ENCODE results near the gene REPS2. TPM values are rescaled to one million over a fixed set of nuclear protein-coding genes. Genes with fewer than 3 reads are reported as not detected.

The REPS2 gene
- total RNA-seq, 2 donors from 2014 or later = 17.6 to 22.7 TPM

GRCh38 chrX:17170973-17171372 is 224.5 kb downstream of the REPS2 start:
- TF ChIP-seq, protein P1, sequence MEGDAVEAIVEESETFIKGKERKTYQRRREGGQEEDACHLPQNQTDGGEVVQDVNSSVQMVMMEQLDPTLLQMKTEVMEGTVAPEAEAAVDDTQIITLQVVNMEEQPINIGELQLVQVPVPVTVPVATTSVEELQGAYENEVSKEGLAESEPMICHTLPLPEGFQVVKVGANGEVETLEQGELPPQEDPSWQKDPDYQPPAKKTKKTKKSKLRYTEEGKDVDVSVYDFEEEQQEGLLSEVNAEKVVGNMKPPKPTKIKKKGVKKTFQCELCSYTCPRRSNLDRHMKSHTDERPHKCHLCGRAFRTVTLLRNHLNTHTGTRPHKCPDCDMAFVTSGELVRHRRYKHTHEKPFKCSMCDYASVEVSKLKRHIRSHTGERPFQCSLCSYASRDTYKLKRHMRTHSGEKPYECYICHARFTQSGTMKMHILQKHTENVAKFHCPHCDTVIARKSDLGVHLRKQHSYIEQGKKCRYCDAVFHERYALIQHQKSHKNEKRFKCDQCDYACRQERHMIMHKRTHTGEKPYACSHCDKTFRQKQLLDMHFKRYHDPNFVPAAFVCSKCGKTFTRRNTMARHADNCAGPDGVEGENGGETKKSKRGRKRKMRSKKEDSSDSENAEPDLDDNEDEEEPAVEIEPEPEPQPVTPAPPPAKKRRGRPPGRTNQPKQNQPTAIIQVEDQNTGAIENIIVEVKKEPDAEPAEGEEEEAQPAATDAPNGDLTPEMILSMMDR (IDR thresholded peaks at IDR 0.05) = no peak
- Histone ChIP-seq H3K4me3 (no peak overlapping the region), H3K9me3 (no peaks in the 10 kb centered on the region), H3K9ac (ENCODE audit: low read depth in 2 of 2, low read length in 2 of 2) (no peak overlapping the region), H3K36me3 (no peaks in the 10 kb centered on the region), H3K27ac (no peak overlapping the region), H3K4me1 (no peaks in the 10 kb centered on the region), H3K27me3 (no peaks in the 10 kb centered on the region)
- DNase-seq = no peak
- intact Hi-C loops (cut with DNase I) = no loop called here

DNA sequence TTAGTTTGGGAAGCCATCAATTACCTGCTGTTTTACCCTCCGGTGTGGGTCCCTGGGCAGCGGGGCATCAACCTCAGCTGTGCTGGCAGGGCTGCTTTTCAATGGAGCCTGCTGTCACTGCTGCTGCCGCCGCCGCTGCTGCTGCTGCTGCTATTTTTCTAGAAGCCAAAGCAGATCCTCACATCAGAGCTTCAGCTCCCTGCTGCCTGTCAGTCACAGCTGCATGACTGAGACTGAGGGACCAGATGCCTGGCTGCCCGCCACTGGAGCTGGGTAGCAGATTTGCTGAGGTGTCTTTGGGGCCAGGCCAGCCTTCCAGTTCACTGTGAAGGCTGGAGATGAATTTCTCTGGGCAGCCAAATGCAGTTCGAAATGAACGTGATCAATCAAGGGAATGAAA is 228.2 kb downstream of the REPS2 start:
- Histone ChIP-seq H3K27ac (no peak overlapping the region), H3K4me1 (no peaks in the 10 kb centered on the region), H3K9me3 (no peaks in the 10 kb centered on the region), H3K4me3 (no peak overlapping the region), H3K36me3 (no peaks in the 10 kb centered on the region), H3K9ac (ENCODE audit: low read depth in 2 of 2, low read length in 2 of 2) (no peak overlapping the region), H3K27me3 (no peaks in the 10 kb centered on the region)
- DNase-seq = no peak
- intact Hi-C loops (cut with DNase I) = no loop called here
- TF ChIP-seq, protein P1 (IDR thresholded peaks at IDR 0.05) = no peak

DNA sequence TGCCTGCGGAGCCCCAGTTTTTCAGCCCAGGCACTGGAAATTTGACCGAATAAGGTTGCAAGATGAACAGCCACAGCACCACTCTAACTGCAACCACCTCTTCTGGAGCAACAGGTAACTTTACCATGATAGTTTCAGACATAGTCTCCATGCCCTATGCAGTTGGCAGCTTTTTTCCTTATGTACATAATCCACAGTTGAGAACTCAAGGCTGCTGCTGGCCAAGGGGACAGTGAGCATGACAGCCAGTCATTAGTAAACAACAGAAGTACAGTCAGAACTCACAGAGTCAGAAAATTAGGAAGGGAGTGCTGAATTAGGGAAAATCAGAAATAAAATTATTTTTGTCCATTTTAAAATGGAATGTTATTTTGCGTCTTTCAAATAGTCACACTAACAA is 235.9 kb downstream of the REPS2 start:
- no peaks in the 10 kb centered on the region for H3K27me3 ChIP-seq
- no peaks in the 10 kb centered on the region for H3K36me3 ChIP-seq
- no peak overlapping the region for H3K27ac ChIP-seq
- no peak overlapping the region for H3K4me3 ChIP-seq
- H3K9me3 ChIP-seq = no peaks in the 10 kb centered on the region
- intact Hi-C loops (cut with DNase I) = no loop called here
- no peaks in the 10 kb centered on the region for H3K4me1 ChIP-seq
- TF ChIP-seq, protein P1 (IDR thresholded peaks at IDR 0.05) = no peak
- H3K9ac ChIP-seq (ENCODE audit: low read depth in 2 of 2, low read length in 2 of 2) = no peak overlapping the region
- DNase-seq = no peak

DNA sequence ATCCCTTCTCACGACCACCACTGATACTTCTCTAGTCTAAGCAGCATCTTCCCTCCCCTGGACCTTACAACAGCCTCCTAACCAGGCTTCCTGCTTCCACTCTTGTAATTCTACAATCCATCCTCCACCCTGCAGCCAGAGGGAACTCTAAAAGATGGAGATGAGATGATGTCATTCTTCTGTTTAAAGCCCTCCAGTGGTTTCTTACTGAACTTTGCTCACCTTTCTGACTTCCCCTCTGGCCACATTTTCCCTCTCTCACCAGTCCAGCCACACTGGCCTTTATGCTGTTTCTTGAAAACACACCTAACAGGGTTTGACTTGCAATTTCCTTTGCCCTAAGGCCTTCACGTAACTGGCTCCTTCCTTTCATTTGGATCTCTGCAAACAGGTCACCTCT is 237.1 kb downstream of the REPS2 start:
- TF ChIP-seq, protein P1 (IDR thresholded peaks at IDR 0.05) = no peak
- intact Hi-C loops (cut with DNase I) = no loop called here
- Histone ChIP-seq H3K36me3 (no peaks in the 10 kb centered on the region), H3K9me3 (no peaks in the 10 kb centered on the region), H3K4me1 (no peaks in the 10 kb centered on the region), H3K27ac (no peak overlapping the region), H3K4me3 (no peak overlapping the region), H3K9ac (ENCODE audit: low read depth in 2 of 2, low read length in 2 of 2) (no peak overlapping the region), H3K27me3 (no peaks in the 10 kb centered on the region)
- no peak for DNase-seq

DNA sequence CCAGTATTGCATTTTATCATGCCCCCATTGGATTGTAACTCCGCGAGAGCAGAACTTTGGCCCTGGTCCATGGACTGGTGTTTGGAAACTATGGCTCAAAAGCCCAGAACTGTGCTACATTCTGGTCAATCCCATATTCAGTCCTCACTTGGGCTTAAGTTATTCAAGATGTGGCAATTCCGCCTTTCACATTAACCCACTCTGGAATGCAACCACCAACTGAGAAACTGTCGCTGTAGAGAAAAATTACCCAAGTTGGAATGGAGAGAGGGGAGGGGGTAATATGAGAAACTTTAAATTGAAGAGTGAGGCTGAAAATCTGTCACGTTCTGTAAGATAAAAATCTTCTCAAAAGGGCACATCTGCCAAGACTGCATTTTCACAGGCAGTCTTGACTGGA is 239.0 kb downstream of the REPS2 start:
- intact Hi-C loops (cut with DNase I) = no loop called here
- TF ChIP-seq, protein P1 (IDR thresholded peaks at IDR 0.05) = no peak
- no peaks in the 10 kb centered on the region for H3K27me3 ChIP-seq
- no peak overlapping the region for H3K9ac ChIP-seq (ENCODE audit: low read depth in 2 of 2, low read length in 2 of 2)
- no peaks in the 10 kb centered on the region for H3K9me3 ChIP-seq
- no peak overlapping the region for H3K4me3 ChIP-seq
- no peaks in the 10 kb centered on the region for H3K36me3 ChIP-seq
- no peak for DNase-seq
- no peaks in the 10 kb centered on the region for H3K4me1 ChIP-seq
- no peak overlapping the region for H3K27ac ChIP-seq

Data from colonic mucosa (tissue), 4 donors.